GM12891 (cell line): ENCODE results near the gene NFKBIB.
"Not testable (repeated sequence)": the region's sequence is repeated elsewhere in the genome, so short reads cannot be mapped to it uniquely, and the experiment has no call there.

Experiments
- DNase-seq: peaks from one replicate; pipeline ENCODE4 v3.0.0; 2011; ENCODE audit warnings: low spot score; ENCODE audit not compliant: insufficient read length
- FAIRE-seq: peaks from 2 replicates; lab custom pipeline; 2011; peaks lifted over from hg19 to GRCh38; lab: Jason Lieb, UNC
- PAX5 ChIP-seq: IDR thresholded peaks from 2 replicates; pipeline ENCODE4 v1.6.1; 2011; ENCODE audit warnings: low read length, moderate library complexity, mild to moderate bottlenecking; ENCODE audit not compliant: insufficient read depth, severe bottlenecking
- POLR2A ChIP-seq: IDR thresholded peaks from 2 replicates; pipeline ENCODE4 v1.6.1; 2011; ENCODE audit warnings: low read depth, low read length, control low read depth
- POLR2AphosphoS5 ChIP-seq: IDR thresholded peaks from 2 replicates; pipeline ENCODE4 v1.6.1; 2011; ENCODE audit warnings: low read depth, low read length, control low read depth
- POU2F2 ChIP-seq: IDR thresholded peaks from 2 replicates; pipeline ENCODE4 v1.6.1; 2011; ENCODE audit warnings: low read depth, mild to moderate bottlenecking, control low read depth, low read length, moderate library complexity
- SPI1 ChIP-seq: IDR thresholded peaks from 2 replicates; pipeline ENCODE4 v1.6.1; 2011; ENCODE audit warnings: low read depth, low read length, control low read depth
- TAF1 ChIP-seq: IDR thresholded peaks from 2 replicates; pipeline ENCODE4 v1.6.1; 2011; ENCODE audit warnings: low read depth, low read length, control low read depth

Gene NFKBIB

GRCh38 chr19:38861368-38861767, 38.4 kb upstream of the NFKBIB start:
- FAIRE-seq = no peak
- DNase-seq = no peak
- TF ChIP-seq POLR2AphosphoS5 = no peak
- TF ChIP-seq POU2F2 = no peak
- no peak for TF ChIP-seq SPI1
- TF ChIP-seq POLR2A = no peak
- TF ChIP-seq PAX5 = no peak
- no peak for TF ChIP-seq TAF1

GRCh38 chr19:38862321-38863059, 37.3 kb upstream of the NFKBIB start:
- DNase-seq (no peak), FAIRE-seq (no peak)
- TF ChIP-seq POU2F2 (no peak), POLR2AphosphoS5 (no peak), TAF1 (no peak), PAX5 (no peak), SPI1 (no peak), POLR2A (no peak)

- TF ChIP-seq POLR2A = no peak
- TF ChIP-seq SPI1 = no peak
- TF ChIP-seq POU2F2 = no peak
- TF ChIP-seq PAX5 = no peak
- TF ChIP-seq TAF1 = no peak
- TF ChIP-seq POLR2AphosphoS5 = no peak
- FAIRE-seq (no peak), DNase-seq (no peak)
Observed at GRCh38 chr19:38867171-38867780, 32.5 kb upstream of the NFKBIB start.

GRCh38 chr19:38868551-38868950, 31.2 kb upstream of the NFKBIB start:
- no peak for DNase-seq
- TF ChIP-seq POLR2A = no peak
- TF ChIP-seq POLR2AphosphoS5 = no peak
- TF ChIP-seq PAX5 = no peak
- TF ChIP-seq SPI1 = no peak
- TF ChIP-seq TAF1 = no peak
- no peak for TF ChIP-seq POU2F2
- no peak for FAIRE-seq

- no peak for TF ChIP-seq TAF1
- TF ChIP-seq SPI1 = peak; percentile 15; the same call in 1 of the 2 replicates
- FAIRE-seq (peak; percentile 45), DNase-seq (no peak)
Observed at GRCh38 chr19:38869160-38869835, 30.5 kb upstream of the NFKBIB start.

GRCh38 chr19:38869836-38870607, 29.7 kb upstream of the NFKBIB start:
- DNase-seq = peak; percentile 91
- peak; percentile 98 for FAIRE-seq
- TF ChIP-seq PAX5 = peak; percentile 25
- TF ChIP-seq POLR2A = no peak

GRCh38 chr19:38870612-38871011, 29.2 kb upstream of the NFKBIB start:
- DNase-seq = no peak
- no peak for FAIRE-seq
- TF ChIP-seq SPI1 (no peak), PAX5 (no peak), POLR2A (no peak), POU2F2 (no peak), TAF1 (no peak), POLR2AphosphoS5 (no peak)

- FAIRE-seq, DNase-seq: not testable (repeated sequence)
Observed at GRCh38 chr19:38873400-38873799, 26.4 kb upstream of the NFKBIB start.

- DNase-seq (no peak), FAIRE-seq (no peak)
Observed at GRCh38 chr19:38875656-38876395, 23.9 kb upstream of the NFKBIB start.

More at GRCh38 chr19:38875656-38876395, 23.9 kb upstream of the NFKBIB start:
- no peak for TF ChIP-seq SPI1
- no peak for TF ChIP-seq POU2F2
- no peak for TF ChIP-seq PAX5
- TF ChIP-seq POLR2AphosphoS5 = no peak
- no peak for TF ChIP-seq TAF1
- TF ChIP-seq POLR2A = no peak
